IMR-90 (cell line): Measurements from ENCODE around the gene HNRNPH1. TPM values are rescaled to one million over a fixed set of nuclear protein-coding genes. Genes with fewer than 3 reads are reported as not detected.

Experiments used
- ATAC-seq: fragments of 200-7000 bp; cut with Tn5 transposase; 2 replicates; pipeline ENCODE4 v1.9.1; 2020; ENCODE audit warnings: low read depth, mild to moderate bottlenecking, moderate library complexity
- BruUV-seq: library from RNA; stranded (reverse); fragments of 400-500 nt; replicated peaks from 2 replicates; lab custom pipeline; 2021; lab: Mats Ljungman, UMichigan
- CTCF ChIA-PET: fragments of 300-600 bp; formaldehyde crosslinking; extraction: SDS; loops from one replicate; lab custom pipeline; 2021; ENCODE audit warnings: antibody characterized with exemption; lab: Yijun Ruan, JAX
- POLR2A ChIA-PET: fragments of 300-600 bp; sonication (Branson Sonifier 250); formaldehyde crosslinking; loops from one replicate; lab custom pipeline; 2022; ENCODE audit warnings: antibody characterized with exemption; ENCODE audit not compliant: unreplicated experiment; lab: Charles Lee
- DNase-seq: peaks from one replicate; pipeline ENCODE4 v3.0.0; 2013
- H2AFZ ChIP-seq: replicated peaks from 2 replicates; pipeline ENCODE3; 2013; ENCODE audit warnings: low read length, mild to moderate bottlenecking; ENCODE audit not compliant: poor library complexity
- H2AK5ac ChIP-seq: 2 replicates; pipeline ENCODE4 v1.6.1; 2013; ENCODE audit warnings: low read depth, low read length, inconsistent platforms
- H2AK9ac ChIP-seq: replicated peaks from 2 replicates; pipeline ENCODE3; 2013; ENCODE audit warnings: mild to moderate bottlenecking, low read depth, low read length, moderate library complexity; ENCODE audit not compliant: poor library complexity
- H2BK120ac ChIP-seq: 2 replicates; pipeline ENCODE4 v1.6.1; 2013; ENCODE audit warnings: low read depth, low read length, inconsistent platforms
- H2BK15ac ChIP-seq: 3 replicates; pipeline ENCODE4 v1.6.1; 2013; ENCODE audit warnings: low read depth, low read length, inconsistent platforms
- H2BK20ac ChIP-seq: 2 replicates; pipeline ENCODE4 v1.6.1; 2013; ENCODE audit warnings: low read depth, mild to moderate bottlenecking, inconsistent platforms, low read length, moderate library complexity
- H2BK5ac ChIP-seq: 2 replicates; pipeline ENCODE4 v1.6.1; 2013; ENCODE audit warnings: mild to moderate bottlenecking, low read depth, low read length, inconsistent platforms; ENCODE audit not compliant: poor library complexity, severe bottlenecking
- H3K14ac ChIP-seq: replicated peaks from 2 replicates; pipeline ENCODE4 v1.6.1; 2013; ENCODE audit warnings: low read depth, low read length, inconsistent platforms
- H3K18ac ChIP-seq: 2 replicates; pipeline ENCODE4 v1.6.1; 2013; ENCODE audit warnings: low read depth, low read length, control low read depth
- H3K23ac ChIP-seq: 2 replicates; pipeline ENCODE4 v1.6.1; 2013; ENCODE audit warnings: low read depth, low read length, inconsistent platforms
- H3K27ac ChIP-seq: 2 replicates; pipeline ENCODE4 v1.5.1; 2013; ENCODE audit warnings: mild to moderate bottlenecking, control low read depth, low read length; ENCODE audit not compliant: insufficient read depth
- H3K27me3 ChIP-seq: 2 replicates; pipeline ENCODE4 v1.6.1; 2013; ENCODE audit warnings: low read length; ENCODE audit not compliant: control insufficient read depth, insufficient read depth
- H3K36me3 ChIP-seq: 2 replicates; pipeline ENCODE4 v1.6.1; 2013; ENCODE audit warnings: low read length, mixed read lengths; ENCODE audit not compliant: control insufficient read depth, insufficient read depth
- H3K4ac ChIP-seq: 2 replicates; pipeline ENCODE4 v1.6.1; 2013; ENCODE audit warnings: low read depth, low read length, inconsistent platforms
- H3K4me1 ChIP-seq: 2 replicates; pipeline ENCODE4 v1.6.1; 2013; ENCODE audit warnings: low read length, mixed read lengths; ENCODE audit not compliant: control insufficient read depth, insufficient read depth
- H3K4me2 ChIP-seq: 2 replicates; pipeline ENCODE4 v1.6.1; 2013; ENCODE audit warnings: low read depth, mild to moderate bottlenecking, control low read depth, low read length, moderate library complexity
- H3K4me3 ChIP-seq: 2 replicates; pipeline ENCODE4 v1.5.1; 2013; ENCODE audit warnings: low read depth, mild to moderate bottlenecking, control low read depth, low read length, moderate library complexity; ENCODE audit not compliant: insufficient read depth
- H3K56ac ChIP-seq: 2 replicates; pipeline ENCODE4 v1.6.1; 2013; ENCODE audit warnings: low read length, inconsistent platforms; ENCODE audit not compliant: insufficient read depth; ENCODE audit errors: extremely low read depth
- H3K79me1 ChIP-seq, 2 experiments: 2 replicates each; pipeline ENCODE4 v1.6.1; 2013; ENCODE audit warnings: low read length in 2 of 2, inconsistent platforms in 1 of 2, low read depth in 1 of 2
- H3K9ac ChIP-seq: 2 replicates; pipeline ENCODE4 v1.6.1; 2013; ENCODE audit warnings: low read depth, low read length, control low read depth
- H3K9me1 ChIP-seq: 2 replicates; pipeline ENCODE4 v1.6.1; 2013; ENCODE audit warnings: low read length, inconsistent platforms; ENCODE audit not compliant: insufficient read depth
- H3K9me3 ChIP-seq: 2 replicates; pipeline ENCODE4 v1.6.1; 2013; ENCODE audit warnings: low read length; ENCODE audit not compliant: control insufficient read depth, insufficient read depth
- H4K20me1 ChIP-seq: 2 replicates; pipeline ENCODE4 v1.6.1; 2013; ENCODE audit warnings: low read length, inconsistent platforms; ENCODE audit not compliant: insufficient read depth
- H4K5ac ChIP-seq: 2 replicates; pipeline ENCODE4 v1.6.1; 2013; ENCODE audit warnings: mild to moderate bottlenecking, low read depth, low read length, control low read depth
- H4K8ac ChIP-seq, 2 experiments: 2 replicates each; pipeline ENCODE4 v1.6.1; 2013; ENCODE audit warnings: low read depth in 2 of 2, low read length in 2 of 2, control low read depth in 1 of 2, inconsistent platforms in 1 of 2
- H4K91ac ChIP-seq: 2 replicates; pipeline ENCODE4 v1.6.1; 2013; ENCODE audit warnings: low read depth, low read length, inconsistent platforms; ENCODE audit not compliant: insufficient read depth
- CEBPB ChIP-seq: IDR thresholded peaks from 2 replicates; pipeline ENCODE4 v1.6.1; 2012; ENCODE audit warnings: low read depth, low read length, improper control_type of control experiment
- FOS ChIP-seq: fragments of 150-350 bp; IDR thresholded peaks from 2 replicates; pipeline ENCODE4 v1.6.1; 2016; ENCODE audit warnings: low read depth, low read length
- whole genome bisulfite sequencing, 2 experiments: methylation state at CpG; one replicate each; pipeline versions ENCODE4 v1.1.5 to v1.1.7; 2013; ENCODE audit warnings: missing lambda C conversion rate in 2 of 2; ENCODE audit not compliant: insufficient read length in 1 of 2; ENCODE audit errors: extremely low coverage in 2 of 2; 5-methylcytosine and 5-hydroxymethylcytosine counted together
- dilution Hi-C: fragments of 300-500 bp; cut with HindIII; formaldehyde crosslinking; loops from one replicate; pipeline ENCODE4 v1.14.3; 2018; ENCODE audit warnings: low sequenced_read_pairs; ENCODE audit not compliant: unreplicated experiment
- in situ Hi-C: fragments of 300-500 bp; cut with MboI; formaldehyde crosslinking; loops from 3 replicates; pipeline ENCODE4 v1.14.3; 2019; ENCODE audit warnings: low sequenced_read_pairs, inconsistent platforms, mixed read lengths
- intact Hi-C: fragments of 100-400 bp; cut with micrococcal nuclease; formaldehyde crosslinking; loops from 2 replicates; pipeline ENCODE4 v1.10.0; 2022
- polyA plus RNA-seq, 3 experiments: library from polyadenylated mRNA; depleted of rRNA; stranded (reverse); fragments of >200 nt; gene quantifications; 2 replicates each; pipeline ENCODE4 v1.2.3, GENCODE V29; 2012; ENCODE audit warnings: low replicate concordance in 1 of 3
- total RNA-seq: library from RNA; depleted of rRNA; stranded (reverse); fragments of >200 nt; gene quantifications from 2 replicates; pipeline ENCODE4 v1.2.3, GENCODE V29; 2012

HNRNPH1 gene
- total and polyA plus RNA-seq, 2 of the 4 experiments (the other 2 are of a cell fraction), result 288 to 300 TPM

GRCh38 chr5:179599100-179599499 lies 24.4 kb downstream of the HNRNPH1 start:
- H3K14ac ChIP-seq, result no peak overlapping the region
- peaks cover 0 to 5% of the 10 kb centered on the region in 2 experiments; a peak in 1 of 4 replicates for H3K79me1 ChIP-seq
- H3K27ac ChIP-seq, result no peak overlapping the region
- POLR2A ChIA-PET, result no interaction called here
- H4K91ac ChIP-seq, result no peak overlapping the region
- no TSS peak for BruUV-seq
- no peak overlapping the region for H4K5ac ChIP-seq
- no peak overlapping the region for H3K4me3 ChIP-seq
- intact Hi-C loops (no loop called here), in situ Hi-C loops (no loop called here), dilution Hi-C loops (no loop called here)
- TF ChIP-seq FOS (no peak), CEBPB (no peak)
- H3K36me3 ChIP-seq, result peaks cover 67% of the 10 kb centered on the region
- no peaks in the 10 kb centered on the region for H3K9me3 ChIP-seq
- no peak overlapping the region for H2AFZ ChIP-seq
- H2BK5ac ChIP-seq, result no peak overlapping the region
- no peaks in the 10 kb centered on the region; the same call in 1 of the 2 replicates for H3K4me1 ChIP-seq
- no peak overlapping the region for H3K4me2 ChIP-seq
- no peak overlapping the region for H3K9ac ChIP-seq
- no peak overlapping the region for H2BK120ac ChIP-seq
- H3K18ac ChIP-seq, result no peak overlapping the region
- H3K9me1 ChIP-seq, result no peaks in the 10 kb centered on the region
- no peak overlapping the region for H3K4ac ChIP-seq
- ATAC-seq, result no peak
- no peak overlapping the region for H3K56ac ChIP-seq
- no peak overlapping the region for H2AK5ac ChIP-seq
- CTCF ChIA-PET, result interaction anchor here (1.0 kb wide), 1 partner anchor 8 kb away, joined by 6 read pairs; no protein-coding TSS in a partner anchor
- H2AK9ac ChIP-seq, result no peak overlapping the region
- H4K8ac ChIP-seq, result no peak overlapping the region
- H2BK15ac ChIP-seq, result no peak overlapping the region
- H3K23ac ChIP-seq, result no peak overlapping the region
- DNase-seq, result no peak
- no peaks in the 10 kb centered on the region for H3K27me3 ChIP-seq
- H2BK20ac ChIP-seq, result no peak overlapping the region
- WGBS, 2 experiments, result 100% methylated on average over 1 of the region's 9 CpGs; no CpG with 5 or more reads in 1 of the 2 experiments
- peaks cover 3% of the 10 kb centered on the region for H4K20me1 ChIP-seq
